Heart right ventricle (tissue), 16 donors: ENCODE data around the gene MTHFD2L. TPM values are rescaled to one million over a fixed set of nuclear protein-coding genes. Genes with fewer than 3 reads are reported as not detected.
A peak's percentile ranks its signal among the peaks of the same experiment; 100 is the strongest.

Experiments
- ATAC-seq, 8 donors: fragments of 200-7000 bp; cut with Tn5 transposase; one replicate each; pipeline ENCODE4 v1.9.1; 2020; ENCODE audit warnings: mild to moderate bottlenecking in 8 of 8, moderate library complexity in 8 of 8, moderate number of reproducible peaks in 1 of 8
- DNase-seq, 2 donors: peaks; one replicate each; pipeline ENCODE4 v3.0.0-alpha.2; 2020
- H3K27ac ChIP-seq, 10 donors: fragments of 200-600 bp; sonication (generic) in 2 of 10; one replicate each; pipeline versions ENCODE4 v1.5.0 to v1.8.0; 2020 to 2022; ENCODE audit warnings: mild to moderate bottlenecking in 3 of 10
- H3K27me3 ChIP-seq, 7 donors: fragments of 200-600 bp; one replicate each; pipeline ENCODE4 v1.8.0; 2021 to 2022; ENCODE audit warnings: mild to moderate bottlenecking in 2 of 7
- H3K36me3 ChIP-seq, 9 donors: fragments of 200-600 bp; sonication (generic) in 1 of 9; one replicate each; pipeline versions ENCODE4 v1.5.0 to v1.8.0; 2020 to 2022; ENCODE audit warnings: mild to moderate bottlenecking in 2 of 9
- H3K4me1 ChIP-seq, 9 donors: fragments of 200-600 bp; sonication (generic) in 1 of 9; one replicate each; pipeline versions ENCODE4 v1.5.0 to v1.8.0; 2020 to 2022; ENCODE audit warnings: mild to moderate bottlenecking in 4 of 9
- H3K4me3 ChIP-seq, 10 donors: fragments of 200-600 bp; sonication (generic) in 2 of 10; one replicate each; pipeline versions ENCODE4 v1.5.0 to v1.8.0; 2020 to 2022; ENCODE audit warnings: mild to moderate bottlenecking in 7 of 10, moderate library complexity in 2 of 10
- H3K9me3 ChIP-seq, 11 donors: fragments of 200-600 bp in 10 of 11; sonication (generic) in 2 of 11; one replicate each; pipeline versions ENCODE4 v1.5.0 to v1.8.0; 2013 to 2022; ENCODE audit warnings: mild to moderate bottlenecking in 2 of 11, control low read depth in 1 of 11, moderate library complexity in 1 of 11
- WGBS, 2 donors: extraction: QIAGEN DNeasy Blood & Tissue Kit; methylation state at CpG; one replicate each; pipeline ENCODE4 v1.1.7; 2013; ENCODE audit warnings: inconsistent platforms in 1 of 2; 5-methylcytosine and 5-hydroxymethylcytosine counted together
- intact Hi-C, 10 donors: fragments of 100-400 bp; cut with DNase I; formaldehyde crosslinking; loops; one replicate each; pipeline versions ENCODE4 v1.11.1 to v1.14.2; 2022
- polyA plus RNA-seq, 2 donors: library from polyadenylated mRNA; stranded (reverse); fragments of 200-250 nt; gene quantifications; one replicate each; pipeline ENCODE4 v1.2.3, GENCODE V29; 2013
- total RNA-seq, 10 donors: library from RNA; stranded (reverse); fragmentation: NEBNext Ultra II Directional in 3 of 10; extraction: Animal tissue kit (Norgen Biotek cat#: 25700) in 3 of 10; gene quantifications; one replicate each; pipeline versions ENCODE4 v1.2.1 to v1.2.4, GENCODE V29; 2021 to 2023
- TF ChIP-seq, protein P1 (sequence below), 9 donors: fragments of 200-600 bp; sonication (generic) in 2 of 9; IDR thresholded peaks; one replicate each; pipeline versions ENCODE4 v1.5.0 to v1.8.0; 2021 to 2022; ENCODE audit warnings: antibody characterized with exemption in 9 of 9, mild to moderate bottlenecking in 5 of 9, moderate library complexity in 1 of 9
- donor health status: Arrhythmogenic right ventricular cardiomyopathy.
- donor health status: ischemic (EF 13 %, LVEDD 7.1; RV severe dilation, severe dysfunction).
- donor health status: healthy with polysubstance abuse.
- donor health status: DM: no; HTN: yes; CAD: no.
- donor health status: DM: no; HTN: no; CAD: no.
- donor health status: ischemic (EF 25% LVEDD 6.9; RV normal size, moderate dysfunction).
- donor health status: ischemic (EF 25% LVEDD 5.7; RV mildly dilated, moderate dysfunction).
- donor health status: healthy.
- donor health status: DM: yes; HTN: yes; CAD: no.
- donor health status: Ischemic cardiomyopathy.
- donor health status: ischemic (EF 35%, LVEDD 5.7; RV mildly dilated, moderate dysfunction).
- donor health status: nonischemic (EF 11% LVEDD 7.7; RV severe dilation, severe dysfunction).
- donor health status: DM: yes; HTN: yes; CAD: no.
- donor health status: PGD.
- donor health status: ischemic (EF 29% LVEDD 5.4; RV normal size, mild dysfunction).
- donor health status: nonischemic (EF 23%, LVEDD 6.1; RV moderate dilation, normal function).

Gene MTHFD2L
- total and polyA plus RNA-seq, 12 donors, result 5.7 to 19.3 (median 11.8) TPM

DNA sequence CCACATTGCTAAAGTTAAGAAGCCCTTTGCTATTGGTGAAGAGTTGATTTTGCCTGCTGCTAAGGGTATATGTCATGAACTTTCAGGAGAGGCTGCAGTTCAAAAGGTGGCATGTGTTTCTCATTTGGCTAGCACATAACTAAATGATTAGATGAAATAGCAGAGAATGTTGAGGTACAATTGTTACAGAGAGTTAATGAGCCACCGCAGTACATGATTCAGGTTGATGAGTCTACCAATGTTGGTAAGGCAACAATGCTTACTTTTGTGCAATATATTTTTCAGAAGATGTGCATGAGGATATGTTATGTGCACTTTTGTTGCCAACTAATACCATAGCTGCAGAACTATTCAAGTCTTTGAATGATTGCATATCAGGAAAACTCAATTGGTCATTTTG lies 37.8 kb upstream of the MTHFD2L start:
- 96 to 100% methylated on average over 1 of the region's 1 CpG for WGBS, 2 donors
- DNase-seq (no peak), ATAC-seq (no peak)
- Histone ChIP-seq H3K27ac (no peak overlapping the region), H3K4me3 (no peak overlapping the region), H3K4me1 (peaks cover 13 to 41% (median 27%) of the 10 kb centered on the region in 9 donors), H3K27me3 (no peaks in the 10 kb centered on the region), H3K36me3 (no peaks in the 10 kb centered on the region), H3K9me3 (peaks cover 0 to 5% (median 0%) of the 10 kb centered on the region in 11 donors)
- intact Hi-C loops, result loop anchor here in 1 of 10 donors (10.0 kb wide), 1 partner anchor 85 kb away; the partner anchor contains the start of gene CXCL3
- TF ChIP-seq, protein P1, sequence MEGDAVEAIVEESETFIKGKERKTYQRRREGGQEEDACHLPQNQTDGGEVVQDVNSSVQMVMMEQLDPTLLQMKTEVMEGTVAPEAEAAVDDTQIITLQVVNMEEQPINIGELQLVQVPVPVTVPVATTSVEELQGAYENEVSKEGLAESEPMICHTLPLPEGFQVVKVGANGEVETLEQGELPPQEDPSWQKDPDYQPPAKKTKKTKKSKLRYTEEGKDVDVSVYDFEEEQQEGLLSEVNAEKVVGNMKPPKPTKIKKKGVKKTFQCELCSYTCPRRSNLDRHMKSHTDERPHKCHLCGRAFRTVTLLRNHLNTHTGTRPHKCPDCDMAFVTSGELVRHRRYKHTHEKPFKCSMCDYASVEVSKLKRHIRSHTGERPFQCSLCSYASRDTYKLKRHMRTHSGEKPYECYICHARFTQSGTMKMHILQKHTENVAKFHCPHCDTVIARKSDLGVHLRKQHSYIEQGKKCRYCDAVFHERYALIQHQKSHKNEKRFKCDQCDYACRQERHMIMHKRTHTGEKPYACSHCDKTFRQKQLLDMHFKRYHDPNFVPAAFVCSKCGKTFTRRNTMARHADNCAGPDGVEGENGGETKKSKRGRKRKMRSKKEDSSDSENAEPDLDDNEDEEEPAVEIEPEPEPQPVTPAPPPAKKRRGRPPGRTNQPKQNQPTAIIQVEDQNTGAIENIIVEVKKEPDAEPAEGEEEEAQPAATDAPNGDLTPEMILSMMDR (IDR thresholded peaks at IDR 0.05), result no peak

DNA sequence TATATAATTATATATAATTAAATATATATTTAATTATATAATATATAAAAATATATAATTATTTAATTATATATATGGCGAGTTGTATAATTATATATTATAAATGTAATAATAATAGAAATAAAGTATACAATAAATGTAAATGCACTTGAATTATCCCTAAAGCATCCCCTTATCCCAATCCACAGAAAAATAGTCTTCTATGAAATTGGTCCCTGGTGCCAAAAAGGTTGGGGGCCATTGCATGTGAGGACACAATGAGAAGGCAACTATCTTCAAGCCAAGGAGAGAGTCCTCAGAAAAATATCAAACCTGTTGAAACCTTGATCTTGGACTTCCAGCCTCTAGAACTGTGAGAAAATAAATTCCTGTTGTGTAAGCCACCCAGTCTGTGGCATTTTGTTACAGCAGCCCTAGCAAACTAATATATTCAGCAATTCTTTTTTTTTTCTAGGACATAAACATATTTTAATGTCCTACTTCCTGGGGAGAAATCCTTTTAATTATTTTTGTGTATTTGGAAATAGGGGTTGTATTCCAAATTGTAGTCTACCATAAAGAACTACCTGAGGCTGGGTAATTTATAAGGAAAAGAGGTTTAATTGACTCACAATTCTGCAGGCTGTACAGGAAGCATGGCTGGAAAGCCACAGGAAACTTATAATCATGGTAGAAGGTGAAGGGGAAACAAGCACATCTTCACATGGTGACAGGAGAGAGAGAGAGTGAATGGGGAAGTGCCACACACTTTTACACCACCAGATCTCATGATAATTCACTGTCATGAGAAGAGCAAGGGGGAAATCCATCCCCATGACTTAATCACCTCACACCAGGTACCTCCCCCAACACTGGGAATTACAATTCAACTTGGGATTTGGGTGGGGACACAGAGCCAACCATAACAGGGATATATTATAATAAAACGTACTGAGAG lies 36.0 kb upstream of the MTHFD2L start:
- ATAC-seq (no peak), DNase-seq (no peak)
- no peak overlapping the region for H3K27ac ChIP-seq
- peaks cover 0 to 5% (median 0%) of the 10 kb centered on the region in 11 donors for H3K9me3 ChIP-seq
- WGBS, 2 donors, result 64 to 76% methylated on average over 2 of the region's 2 CpGs
- H3K4me1 ChIP-seq, result peaks cover 4 to 30% (median 17%) of the 10 kb centered on the region in 9 donors
- TF ChIP-seq, protein P1 (IDR thresholded peaks at IDR 0.05), result no peak
- H3K36me3 ChIP-seq, result no peaks in the 10 kb centered on the region
- no peak overlapping the region for H3K4me3 ChIP-seq
- intact Hi-C loops, result loop anchor here in 1 of 10 donors (10.0 kb wide), 1 partner anchor 87 kb away; the partner anchor contains the start of gene CXCL3
- H3K27me3 ChIP-seq, result no peaks in the 10 kb centered on the region

DNA sequence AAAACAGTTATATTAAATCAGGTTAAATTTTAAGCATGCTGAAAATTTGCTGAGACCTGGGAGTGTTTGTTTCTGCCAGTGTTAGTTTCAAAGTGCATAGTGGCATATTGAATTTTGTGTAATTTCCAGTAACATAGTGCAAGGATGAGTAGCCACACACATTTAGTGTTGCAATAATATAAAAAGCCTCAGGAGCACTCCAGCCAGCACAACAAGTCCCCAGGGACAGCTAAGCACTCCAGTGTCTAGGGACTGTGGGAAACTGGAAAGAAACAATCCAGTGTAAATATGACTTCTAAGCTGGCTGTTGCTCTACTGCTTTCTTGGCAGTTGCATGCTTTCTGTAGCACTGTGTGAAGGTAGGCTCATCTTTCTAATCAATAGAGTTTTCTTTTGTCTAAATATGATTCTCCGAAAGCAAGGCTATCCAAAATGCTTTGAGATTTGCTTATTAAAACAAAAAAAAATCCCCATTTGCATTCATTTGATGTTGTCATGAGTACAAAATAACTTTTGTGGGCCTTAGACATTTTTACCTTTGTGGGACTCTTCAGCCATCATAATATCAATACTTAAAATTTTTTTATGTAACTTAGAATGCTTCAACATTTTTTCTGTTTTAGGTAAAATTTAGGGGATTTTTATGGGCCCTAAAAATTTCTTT lies 34.7 kb upstream of the MTHFD2L start:
- WGBS, 2 donors, result 79 to 84% methylated on average over 1 of the region's 1 CpG
- no peak for DNase-seq
- peak in 7 of 8 donors; percentile 61 to 90 (median 75) for ATAC-seq

More for the DNA sequence above, 34.7 kb upstream of the MTHFD2L start:
- Histone ChIP-seq H3K27me3 (no peaks in the 10 kb centered on the region), H3K4me1 (peaks cover 0 to 17% (median 4%) of the 10 kb centered on the region in 9 donors), H3K27ac (peak overlapping the region in 1 of 10 donors; percentile 31), H3K9me3 (peaks cover 0 to 5% (median 0%) of the 10 kb centered on the region in 11 donors), H3K36me3 (no peaks in the 10 kb centered on the region), H3K4me3 (no peak overlapping the region)
- TF ChIP-seq, protein P1 (IDR thresholded peaks at IDR 0.05), result no peak
- intact Hi-C loops, result loop anchor here in 1 of 10 donors (10.0 kb wide), 1 partner anchor 88 kb away; the partner anchor contains the start of gene CXCL3
